Endothelial cell of umbilical vein (primary cell): ENCODE measurements around the gene HIPK4. TPM values are rescaled to one million over a fixed set of nuclear protein-coding genes. Genes with fewer than 3 reads are reported as not detected.
"Not testable (repeated sequence)": the region's sequence is repeated elsewhere in the genome, so short reads cannot be mapped to it uniquely, and the experiment has no call there.

Experiments
- BruUV-seq: library from RNA; stranded (reverse); fragments of 400-500 nt; replicated peaks from 2 replicates; lab custom pipeline; 2021; lab: Mats Ljungman, UMichigan
- CTCF ChIA-PET: fragments of 300-600, 350-600 bp; sonication (Branson Sonifier 250); formaldehyde crosslinking; loops from one replicate; lab custom pipeline; 2021; ENCODE audit warnings: antibody characterized with exemption, inconsistent platforms; lab: Charles Lee
- POLR2A ChIA-PET: fragments of 300-600, 350-600 bp; sonication (Branson Sonifier 250); formaldehyde crosslinking; loops from one replicate; lab custom pipeline; 2021; ENCODE audit warnings: antibody characterized with exemption, inconsistent platforms; lab: Charles Lee
- DNase-seq: peaks from one replicate; pipeline ENCODE4 v3.0.0-alpha.2; 2011; ENCODE audit warnings: low read depth, low spot score
- FAIRE-seq: peaks from 2 replicates; lab custom pipeline; 2011; peaks lifted over from hg19 to GRCh38; lab: Jason Lieb, UNC
- H2AFZ ChIP-seq: 2 replicates; pipeline ENCODE4 v1.6.0; 2012; ENCODE audit warnings: low read depth, low read length, control low read depth, inconsistent platforms
- H3K27ac ChIP-seq: 2 replicates; pipeline ENCODE4 v1.5.1; 2011; ENCODE audit warnings: low read depth, mild to moderate bottlenecking, control low read depth, low read length, moderate library complexity; ENCODE audit not compliant: insufficient read depth
- H3K27me3 ChIP-seq, 2 experiments: 2 replicates each; pipeline versions ENCODE4 v1.6.0 to v1.6.1; 2011; ENCODE audit warnings: low read length in 2 of 2, mixed read lengths in 1 of 2; ENCODE audit not compliant: control insufficient read depth in 2 of 2, insufficient read depth in 2 of 2
- H3K36me3 ChIP-seq, 2 experiments: 2 replicates in 1 of 2; 3 replicates in 1 of 2; pipeline ENCODE4 v1.5.1; 2011; ENCODE audit warnings: low read length in 2 of 2, mild to moderate bottlenecking in 1 of 2, moderate library complexity in 1 of 2; ENCODE audit not compliant: control insufficient read depth in 2 of 2, insufficient read depth in 2 of 2; ENCODE audit errors: extremely low read depth in 1 of 2
- H3K4me1 ChIP-seq: 3 replicates; pipeline ENCODE4 v1.5.1; 2011; ENCODE audit warnings: mild to moderate bottlenecking, low read length; ENCODE audit not compliant: control insufficient read depth, insufficient read depth; ENCODE audit errors: extremely low read depth
- H3K4me2 ChIP-seq: 2 replicates; pipeline ENCODE4 v1.6.1; 2011; ENCODE audit warnings: low read length, control low read depth, mixed read lengths; ENCODE audit not compliant: insufficient read depth
- H3K4me3 ChIP-seq, 3 experiments: fragments of 200-600 bp in 1 of 3; sonication (generic), shearing (Covaris generic) in 1 of 3; replicated peaks in 1 of 3; 2 replicates each; pipeline ENCODE4 v1.5.1; 2011 to 2016; ENCODE audit warnings: control low read depth in 3 of 3, low read length in 3 of 3, mild to moderate bottlenecking in 2 of 3, inconsistent platforms in 1 of 3, low read depth in 1 of 3, moderate library complexity in 1 of 3; ENCODE audit not compliant: insufficient read depth in 1 of 3
- H3K79me2 ChIP-seq: 2 replicates; pipeline ENCODE4 v1.6.0; 2012; ENCODE audit warnings: low read length, inconsistent platforms; ENCODE audit not compliant: control insufficient read depth, insufficient read depth
- H3K9ac ChIP-seq: replicated peaks from 2 replicates; pipeline ENCODE3; 2011; ENCODE audit warnings: low read length, control low read depth; ENCODE audit not compliant: insufficient read depth; ENCODE audit errors: extremely low read depth
- H3K9me1 ChIP-seq: replicated peaks from 3 replicates; pipeline ENCODE4 v1.6.0; 2011; ENCODE audit warnings: mild to moderate bottlenecking, low read length; ENCODE audit not compliant: control insufficient read depth, insufficient read depth; ENCODE audit errors: extremely low read depth
- H3K9me3 ChIP-seq: replicated peaks from 2 replicates; pipeline ENCODE4 v1.5.1; 2012; ENCODE audit warnings: low read length, inconsistent platforms; ENCODE audit not compliant: control insufficient read depth, insufficient read depth
- H4K20me1 ChIP-seq: replicated peaks from 2 replicates; pipeline ENCODE3; 2011; ENCODE audit warnings: mild to moderate bottlenecking, low read length; ENCODE audit not compliant: control insufficient read depth, insufficient read depth; ENCODE audit errors: extremely low read depth
- EZH2 ChIP-seq: IDR thresholded peaks from 2 replicates; pipeline ENCODE4 v1.6.1; 2012; ENCODE audit warnings: borderline replicate concordance, low read depth, mild to moderate bottlenecking, moderate library complexity, low read length, inconsistent platforms; ENCODE audit not compliant: severe bottlenecking
- FOS ChIP-seq: IDR thresholded peaks from 2 replicates; pipeline ENCODE4 v1.6.1; 2011; ENCODE audit warnings: mild to moderate bottlenecking, low read length, moderate library complexity, borderline replicate concordance; ENCODE audit not compliant: insufficient read depth
- GATA2 ChIP-seq: IDR thresholded peaks from 2 replicates; pipeline ENCODE4 v1.7.0; 2011; ENCODE audit warnings: low read depth, mild to moderate bottlenecking, moderate library complexity, mixed read lengths, low read length; ENCODE audit not compliant: insufficient read length, insufficient read depth
- JUN ChIP-seq: IDR thresholded peaks from 2 replicates; pipeline ENCODE4 v1.6.1; 2011; ENCODE audit warnings: borderline replicate concordance, low read depth; ENCODE audit not compliant: insufficient read length, insufficient read depth
- MYC ChIP-seq: IDR thresholded peaks from one replicate; pipeline ENCODE4 v1.6.1; 2011; ENCODE audit warnings: mild to moderate bottlenecking, low read depth, low read length
- POLR2A ChIP-seq: IDR thresholded peaks from 2 replicates; pipeline ENCODE4 v1.6.1; 2012; ENCODE audit warnings: low read depth, mild to moderate bottlenecking, control low read depth, low read length
- POLR2AphosphoS5 ChIP-seq: IDR thresholded peaks from 2 replicates; pipeline ENCODE4 v1.6.1; 2012; ENCODE audit warnings: low read depth, mild to moderate bottlenecking, control low read depth, low read length, moderate library complexity; ENCODE audit not compliant: insufficient read depth
- dilution Hi-C: fragments of 300-500 bp; cut with MboI; formaldehyde crosslinking; loops from one replicate; pipeline ENCODE4 v1.15.0; 2019; ENCODE audit warnings: low sequenced_read_pairs; ENCODE audit not compliant: extremely low pct_ligation_motif_present
- intact Hi-C: fragments of 100-400 bp; cut with micrococcal nuclease; formaldehyde crosslinking; loops from one replicate; pipeline ENCODE4 v1.10.0; 2022
- polyA plus RNA-seq, 4 experiments: library from polyadenylated mRNA; depleted of rRNA in 3 of 4; stranded (reverse) in 3 of 4; unstranded in 1 of 4; fragments of >200 nt; gene quantifications; 2 replicates each; pipeline versions ENCODE4 v1.2.1 to v1.2.3, GENCODE V29; 2011 to 2012; ENCODE audit warnings: missing spikeins in 1 of 4
- total RNA-seq: library from RNA; stranded (reverse); gene quantifications from 2 replicates; pipeline ENCODE4 v1.2.3, GENCODE V29; 2021
- TF ChIP-seq, protein P1 (sequence below), 2 donors: IDR thresholded peaks; 1 replicate in 1 of 2; 2 replicates in 1 of 2; pipeline ENCODE4 v1.5.1; 2011; ENCODE audit warnings: low read length in 2 of 2, mild to moderate bottlenecking in 2 of 2, moderate library complexity in 2 of 2, control low read depth in 1 of 2, inconsistent platforms in 1 of 2, low read depth in 1 of 2; ENCODE audit not compliant: insufficient read depth in 1 of 2; ENCODE audit errors: extremely low read depth in 1 of 2
- TF ChIP-seq, protein P2 (sequence below): IDR thresholded peaks from 2 replicates; pipeline ENCODE4 v1.6.1; 2011; ENCODE audit not compliant: insufficient read depth, insufficient read length

Gene HIPK4
- total and polyA plus RNA-seq, 2 donors (not counting 3 experiments of a cell fraction or from before 2014, with no cell fraction given): 0.12 TPM; not detected in 1

DNA sequence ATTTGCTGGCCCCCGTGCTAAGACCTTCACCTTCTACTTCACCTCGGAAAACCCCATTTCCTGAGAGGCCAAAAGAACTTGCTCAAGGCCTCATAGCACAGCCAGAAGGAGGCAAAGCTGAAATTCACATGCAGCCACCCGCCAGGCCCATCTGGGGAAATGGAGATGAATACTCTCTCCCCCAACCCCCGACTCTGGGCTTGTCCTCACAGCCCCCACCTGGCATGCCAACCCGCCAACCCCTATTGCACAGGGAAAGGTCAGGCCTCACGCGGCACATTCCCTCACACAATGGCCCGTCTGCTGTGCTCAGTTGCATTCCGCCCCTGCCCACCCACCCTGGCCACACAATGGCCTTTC, 20.0 kb upstream of the HIPK4 start:
- Histone ChIP-seq H3K4me2 (no peak overlapping the region), H3K79me2 (no peaks in the 10 kb centered on the region), H3K36me3 (no peaks in the 10 kb centered on the region), H3K27ac (no peak overlapping the region), H3K4me3 (no peak overlapping the region), H3K4me1 (no peaks in the 10 kb centered on the region), H4K20me1 (no peaks in the 10 kb centered on the region), H3K27me3 (no peaks in the 10 kb centered on the region), H3K9me1 (no peaks in the 10 kb centered on the region), H3K9me3 (no peaks in the 10 kb centered on the region), H2AFZ (no peak overlapping the region), H3K9ac (no peak overlapping the region)
- dilution Hi-C loops (no loop called here), intact Hi-C loops (no loop called here)
- BruUV-seq: no TSS peak
- ChIA-PET CTCF (no interaction called here), POLR2A (no interaction called here)
- FAIRE-seq (no peak), DNase-seq (no peak)
- TF ChIP-seq FOS (no peak), POLR2A (no peak), MYC (no peak), POLR2AphosphoS5 (no peak), EZH2 (no peak), GATA2 (no peak), JUN (no peak)
- TF ChIP-seq, protein P1, sequence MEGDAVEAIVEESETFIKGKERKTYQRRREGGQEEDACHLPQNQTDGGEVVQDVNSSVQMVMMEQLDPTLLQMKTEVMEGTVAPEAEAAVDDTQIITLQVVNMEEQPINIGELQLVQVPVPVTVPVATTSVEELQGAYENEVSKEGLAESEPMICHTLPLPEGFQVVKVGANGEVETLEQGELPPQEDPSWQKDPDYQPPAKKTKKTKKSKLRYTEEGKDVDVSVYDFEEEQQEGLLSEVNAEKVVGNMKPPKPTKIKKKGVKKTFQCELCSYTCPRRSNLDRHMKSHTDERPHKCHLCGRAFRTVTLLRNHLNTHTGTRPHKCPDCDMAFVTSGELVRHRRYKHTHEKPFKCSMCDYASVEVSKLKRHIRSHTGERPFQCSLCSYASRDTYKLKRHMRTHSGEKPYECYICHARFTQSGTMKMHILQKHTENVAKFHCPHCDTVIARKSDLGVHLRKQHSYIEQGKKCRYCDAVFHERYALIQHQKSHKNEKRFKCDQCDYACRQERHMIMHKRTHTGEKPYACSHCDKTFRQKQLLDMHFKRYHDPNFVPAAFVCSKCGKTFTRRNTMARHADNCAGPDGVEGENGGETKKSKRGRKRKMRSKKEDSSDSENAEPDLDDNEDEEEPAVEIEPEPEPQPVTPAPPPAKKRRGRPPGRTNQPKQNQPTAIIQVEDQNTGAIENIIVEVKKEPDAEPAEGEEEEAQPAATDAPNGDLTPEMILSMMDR (IDR thresholded peaks at IDR 0.05; ENCODE audit: extremely low read depth in 1 of 2, insufficient read depth in 1 of 2, low read depth in 1 of 2, low read length in 2 of 2): no peak
- TF ChIP-seq, protein P2, sequence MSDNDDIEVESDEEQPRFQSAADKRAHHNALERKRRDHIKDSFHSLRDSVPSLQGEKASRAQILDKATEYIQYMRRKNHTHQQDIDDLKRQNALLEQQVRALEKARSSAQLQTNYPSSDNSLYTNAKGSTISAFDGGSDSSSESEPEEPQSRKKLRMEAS: no peak

DNA sequence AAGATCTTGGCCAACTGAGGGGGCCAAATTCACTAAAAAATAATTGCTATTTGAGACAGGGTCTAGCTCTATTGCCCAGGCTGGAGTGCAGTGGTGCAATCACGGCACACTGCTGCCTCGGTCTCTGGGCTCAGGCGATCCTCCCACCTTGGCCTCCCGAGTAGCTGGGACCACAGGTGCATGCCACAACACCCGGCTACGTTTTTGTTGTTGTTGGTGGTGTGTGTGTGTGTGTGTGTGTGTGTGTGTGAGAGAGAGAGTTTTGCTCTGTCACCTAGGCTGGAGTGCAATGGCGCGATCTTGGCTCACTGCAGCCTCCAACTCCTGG, 18.6 kb upstream of the HIPK4 start:
- BruUV-seq, H3K79me2 ChIP-seq, H2AFZ ChIP-seq, H3K27ac ChIP-seq, H3K36me3 ChIP-seq, dilution Hi-C loops, H3K4me1 ChIP-seq, H3K4me2 ChIP-seq, H3K9me1 ChIP-seq, DNase-seq, FAIRE-seq, H3K27me3 ChIP-seq, POLR2A ChIA-PET, H3K4me3 ChIP-seq, H3K9me3 ChIP-seq, H3K9ac ChIP-seq, intact Hi-C loops, H4K20me1 ChIP-seq: not testable (repeated sequence)
- CTCF ChIA-PET: interaction anchor here (0.9 to 2.2 kb wide), 3 partner anchors 12 to 35 kb away, joined by 3 to 9 read pairs (median 4); no protein-coding TSS in a partner anchor
